ENCODE results near the gene CTBP2. TPM values are rescaled to one million over a fixed set of nuclear protein-coding genes. Genes with fewer than 3 reads are reported as not detected.

Gene CTBP2
- total and polyA plus RNA-seq, 10 of the 15 experiments (the other 5 are each of a cell fraction or from before 2014, with no cell fraction given) = 0.02 to 0.72 (median 0.06) TPM; not detected in 2

GRCh38 chr10:125067764-125068163 lies 92.6 kb downstream of the CTBP2 start:
- in situ Hi-C loops (cut with MboI) (loop anchor here (10.0 kb wide), 1 partner anchor 963 kb away; no protein-coding TSS in a partner anchor), intact Hi-C loops (cut with micrococcal nuclease; ENCODE audit: unreplicated experiment) (loop anchor here (5.0 kb wide), 1 partner anchor 135 kb away; no protein-coding TSS in a partner anchor)
- FAIRE-seq (no peak), DNase-seq (ENCODE audit: low read depth, low spot score) (no peak), ATAC-seq (no peak)
- Histone ChIP-seq H3K4me1 (ENCODE audit: control insufficient read depth, insufficient read depth, low read length) (peaks cover 18% of the 10 kb centered on the region), H3K4me3 (no peak overlapping the region), H3K27ac (ENCODE audit: control insufficient read depth, insufficient read depth) (no peak overlapping the region), H4K20me1 (ENCODE audit: control insufficient read depth, insufficient read depth) (0 out of 2 replicates have a peak, but pooled peaks cover 8% of the 10 kb centered on the region), H2AFZ (ENCODE audit: control insufficient read depth, low read depth, low read length) (no peak overlapping the region), H3K79me2 (ENCODE audit: control insufficient read depth, insufficient read depth, low read length) (no peaks in the 10 kb centered on the region), H3K9ac (ENCODE audit: control insufficient read depth, insufficient read depth, low read length) (no peak overlapping the region), H3K9me3 (replicated peaks; ENCODE audit: control insufficient read depth, insufficient read depth, low read length) (peaks cover 9% of the 10 kb centered on the region; the same call in 2 of the 3 replicates), H3K4me2 (ENCODE audit: control insufficient read depth, insufficient read depth) (no peak overlapping the region), H3K27me3 (replicated peaks in 1 of 2; ENCODE audit: control insufficient read depth in 2 of 2, insufficient read depth in 2 of 2, low read length in 1 of 2) (peaks cover 3 to 7% of the 10 kb centered on the region in 2 experiments), H3K36me3 (ENCODE audit: control insufficient read depth in 2 of 2, insufficient read depth in 2 of 2, low read length in 1 of 2) (no peaks in the 10 kb centered on the region)
- ChIA-PET RAD21 (ENCODE audit: unreplicated experiment) (no interaction called here), CTCF (no interaction called here), POLR2A (no interaction called here), SMC1A (ENCODE audit: uncharacterized antibody, unreplicated experiment) (no interaction called here)
- WGBS (ENCODE audit: insufficient coverage, insufficient replicate concordance, low lambda C conversion rate, missing lambda C conversion rate) = 95% methylated on average over 8 of the region's 9 CpGs
- no TSS peak for BruUV-seq (replicated peaks)
- TF ChIP-seq POLR2A (IDR thresholded peaks at IDR 0.05; ENCODE audit: low read depth, low read length) = no peak
- no peak for TF ChIP-seq CREM (IDR thresholded peaks at IDR 0.05; ENCODE audit: low read depth)

GRCh38 chr10:125066764-125067450 lies 93.5 kb downstream of the CTBP2 start:
- RAD21 ChIA-PET (ENCODE audit: unreplicated experiment) = no interaction called here
- Histone ChIP-seq H3K79me2 (ENCODE audit: control insufficient read depth, insufficient read depth, low read length) (no peaks in the 10 kb centered on the region), H3K9ac (ENCODE audit: control insufficient read depth, insufficient read depth, low read length) (no peak overlapping the region), H2AFZ (ENCODE audit: control insufficient read depth, low read depth, low read length) (no peak overlapping the region), H3K4me3 (no peak overlapping the region), H4K20me1 (ENCODE audit: control insufficient read depth, insufficient read depth) (0 out of 2 replicates have a peak, but pooled peaks cover 8% of the 10 kb centered on the region), H3K4me1 (ENCODE audit: control insufficient read depth, insufficient read depth, low read length) (peaks cover 24% of the 10 kb centered on the region), H3K27ac (ENCODE audit: control insufficient read depth, insufficient read depth) (no peak overlapping the region), H3K4me2 (ENCODE audit: control insufficient read depth, insufficient read depth) (no peak overlapping the region), H3K9me3 (replicated peaks; ENCODE audit: control insufficient read depth, insufficient read depth, low read length) (peaks cover 11% of the 10 kb centered on the region; the same call in 2 of the 3 replicates), H3K27me3 (replicated peaks in 1 of 2; ENCODE audit: control insufficient read depth in 2 of 2, insufficient read depth in 2 of 2, low read length in 1 of 2) (peaks cover 3 to 7% of the 10 kb centered on the region in 2 experiments), H3K36me3 (ENCODE audit: control insufficient read depth in 2 of 2, insufficient read depth in 2 of 2, low read length in 1 of 2) (no peaks in the 10 kb centered on the region)
- ATAC-seq (no peak), DNase-seq (ENCODE audit: low read depth, low spot score) (no peak), FAIRE-seq (no peak)
- 58% methylated on average over 11 of the region's 11 CpGs for WGBS (ENCODE audit: insufficient coverage, insufficient replicate concordance, low lambda C conversion rate, missing lambda C conversion rate)
- TF ChIP-seq SRF (IDR thresholded peaks at IDR 0.05; ENCODE audit: low read depth in 2 of 2, low read length in 2 of 2) (no peak), CBX5 (IDR thresholded peaks at IDR 0.05; ENCODE audit: low read depth) (no peak), SMAD5 (IDR thresholded peaks at IDR 0.05; ENCODE audit: low read depth) (no peak), CEBPZ (IDR thresholded peaks at IDR 0.05; ENCODE audit: low read depth, low read length) (no peak), IRF3 (IDR thresholded peaks at IDR 0.05) (no peak), RELA (IDR thresholded peaks at IDR 0.05; ENCODE audit: borderline replicate concordance, partially characterized antibody) (no peak)
- in situ Hi-C loops (cut with MboI) (loop anchor here (10.0 kb wide), 1 partner anchor 962 kb away; no protein-coding TSS in a partner anchor), intact Hi-C loops (cut with micrococcal nuclease; ENCODE audit: unreplicated experiment) (loop anchor here (5.0 kb wide), 1 partner anchor 135 kb away; no protein-coding TSS in a partner anchor)
- CTCF ChIA-PET = no interaction called here
- SMC1A ChIA-PET (ENCODE audit: uncharacterized antibody, unreplicated experiment) = no interaction called here
- POLR2A ChIA-PET = no interaction called here
- BruUV-seq (replicated peaks) = no TSS peak

Measured in GM12878 (cell line).